A673 (cell line): ENCODE data around the gene KRIT1. TPM values are rescaled to one million over a fixed set of nuclear protein-coding genes. Genes with fewer than 3 reads are reported as not detected.

Experiments
- BruUV-seq: library from RNA; stranded (reverse); fragments of 400-500 nt; replicated peaks from 2 replicates; lab custom pipeline; 2021; lab: Mats Ljungman, UMichigan
- CTCF ChIA-PET: fragments of 300-600 bp; sonication (Branson Sonifier 250); formaldehyde crosslinking; loops from one replicate; lab custom pipeline; 2022; ENCODE audit warnings: antibody characterized with exemption; lab: Charles Lee
- POLR2A ChIA-PET: fragments of 300-600 bp; sonication (Branson Sonifier 250); formaldehyde crosslinking; loops from one replicate; lab custom pipeline; 2022; ENCODE audit warnings: antibody characterized with exemption; ENCODE audit not compliant: low non-redundant PET; lab: Charles Lee
- DNase-seq: peaks from one replicate; pipeline ENCODE4 v3.0.0-alpha.2; 2015; ENCODE audit warnings: low spot score
- H3K27ac ChIP-seq: fragments of 200-600 bp; sonication (generic); 2 replicates; pipeline ENCODE4 v1.5.1; 2016; ENCODE audit warnings: mixed run types, low read depth, mild to moderate bottlenecking, mixed read lengths, antibody characterized with exemption, low read length; ENCODE audit not compliant: poor library complexity, severe bottlenecking
- H3K27me3 ChIP-seq: fragments of 200-600 bp; sonication (generic); replicated peaks from 2 replicates; pipeline ENCODE4 v1.6.1; 2017; ENCODE audit warnings: mixed run types, low read depth, mild to moderate bottlenecking, mixed read lengths, antibody characterized with exemption, low read length; ENCODE audit not compliant: insufficient read depth, poor library complexity
- H3K36me3 ChIP-seq: fragments of 200-600 bp; sonication (generic); 2 replicates; pipeline ENCODE4 v1.6.1; 2016; ENCODE audit warnings: mixed run types, mild to moderate bottlenecking, mixed read lengths, antibody characterized with exemption, low read length; ENCODE audit not compliant: insufficient read depth, poor library complexity, severe bottlenecking
- H3K4me1 ChIP-seq: fragments of 200-600 bp; sonication (generic); 2 replicates; pipeline ENCODE4 v1.6.1; 2017; ENCODE audit warnings: mixed run types, mild to moderate bottlenecking, mixed read lengths, antibody characterized with exemption, low read length; ENCODE audit not compliant: insufficient read depth, poor library complexity, severe bottlenecking
- H3K4me3 ChIP-seq: fragments of 200-600 bp; sonication (generic); 2 replicates; pipeline ENCODE4 v1.5.1; 2016; ENCODE audit warnings: low read depth, mixed run types, mild to moderate bottlenecking, mixed read lengths, low read length; ENCODE audit not compliant: poor library complexity, severe bottlenecking
- H3K9me3 ChIP-seq: fragments of 200-600 bp; sonication (generic); 2 replicates; pipeline ENCODE4 v1.6.1; 2016; ENCODE audit warnings: mixed run types, low read depth, mild to moderate bottlenecking, mixed read lengths, antibody characterized with exemption, low read length; ENCODE audit not compliant: poor library complexity, severe bottlenecking
- CTCF ChIP-seq: fragments of 300-800, 200-600 bp; sonication (generic); conservative IDR thresholded peaks from 2 replicates; pipeline ENCODE4 v1.5.1; 2017; ENCODE audit warnings: low read depth, mild to moderate bottlenecking, antibody characterized with exemption, low read length, moderate library complexity, mixed read lengths
- EZH2 ChIP-seq: fragments of 200-600 bp; sonication (generic); IDR thresholded peaks from 2 replicates; pipeline ENCODE4 v1.6.1; 2017; ENCODE audit warnings: borderline replicate concordance, low read depth, mild to moderate bottlenecking, mixed read lengths, antibody characterized with exemption, low read length; ENCODE audit not compliant: poor library complexity, severe bottlenecking
- intact Hi-C: fragments of 100-400 bp; cut with micrococcal nuclease; formaldehyde crosslinking; loops from one replicate; pipeline ENCODE4 v1.10.0; 2022; ENCODE audit not compliant: unreplicated experiment
- total RNA-seq: library from RNA; stranded (reverse); gene quantifications from 2 replicates; pipeline ENCODE4 v1.2.3, GENCODE V29; 2021

The KRIT1 gene
- total RNA-seq, 1 experiment from 2014 or later = 41.3 TPM

- Histone ChIP-seq H3K4me1 (peaks cover 18% of the 10 kb centered on the region), H3K27ac (no peak overlapping the region), H3K4me3 (no peak overlapping the region), H3K27me3 (no peaks in the 10 kb centered on the region), H3K36me3 (no peaks in the 10 kb centered on the region), H3K9me3 (no peaks in the 10 kb centered on the region)
- ChIA-PET POLR2A (no interaction called here), CTCF (no interaction called here)
- no TSS peak for BruUV-seq
- TF ChIP-seq CTCF (no peak), EZH2 (no peak)
- DNase-seq = peak; percentile 14
- intact Hi-C loops = no loop called here
Measured at GRCh38 chr7:92292981-92293380, 47.3 kb upstream of the KRIT1 start.

- TF ChIP-seq EZH2 (no peak), CTCF (no peak)
- peaks cover 9% of the 10 kb centered on the region for H3K4me1 ChIP-seq
- CTCF ChIA-PET = no interaction called here
- no peaks in the 10 kb centered on the region for H3K36me3 ChIP-seq
- POLR2A ChIA-PET = no interaction called here
- H3K27ac ChIP-seq = no peak overlapping the region
- no peak for DNase-seq
- no TSS peak for BruUV-seq
- intact Hi-C loops = no loop called here
- H3K27me3 ChIP-seq = no peaks in the 10 kb centered on the region
- no peaks in the 10 kb centered on the region for H3K9me3 ChIP-seq
- no peak overlapping the region for H3K4me3 ChIP-seq
Measured at GRCh38 chr7:92289321-92289720, 43.6 kb upstream of the KRIT1 start.

- no peak overlapping the region for H3K27ac ChIP-seq
- intact Hi-C loops = no loop called here
- H3K27me3 ChIP-seq = no peaks in the 10 kb centered on the region
- TF ChIP-seq CTCF (no peak), EZH2 (no peak)
- no peak for DNase-seq
- H3K36me3 ChIP-seq = no peaks in the 10 kb centered on the region
- POLR2A ChIA-PET = no interaction called here
- H3K4me1 ChIP-seq = no peaks in the 10 kb centered on the region
- H3K4me3 ChIP-seq = no peak overlapping the region
- no TSS peak for BruUV-seq
- H3K9me3 ChIP-seq = no peaks in the 10 kb centered on the region
- CTCF ChIA-PET = no interaction called here
Measured at GRCh38 chr7:92282930-92283329, 37.2 kb upstream of the KRIT1 start.
